ENCODE data around the gene MYL1. TPM values are rescaled to one million over a fixed set of nuclear protein-coding genes. Genes with fewer than 3 reads are reported as not detected.

Gene MYL1
- polyA plus RNA-seq, 10 donors, result 3,481 to 10,388 (median 7,777) TPM

GRCh38 chr2:210277133-210277532, 37.8 kb downstream of the MYL1 start:
- no peak for DNase-seq

GRCh38 chr2:210271300-210271699, 43.7 kb downstream of the MYL1 start:
- no peak for DNase-seq

- no peak for DNase-seq
Observed at GRCh38 chr2:210269148-210269547, 45.8 kb downstream of the MYL1 start.

- no peak for DNase-seq
Observed at GRCh38 chr2:210268281-210268680, 46.7 kb downstream of the MYL1 start.

GRCh38 chr2:210267698-210268097, 47.3 kb downstream of the MYL1 start:
- no peak for DNase-seq

GRCh38 chr2:210264282-210264681, 50.7 kb downstream of the MYL1 start:
- DNase-seq, result no peak

- DNase-seq, result no peak
Observed at GRCh38 chr2:210263841-210264240, 51.1 kb downstream of the MYL1 start.

GRCh38 chr2:210262036-210262435, 52.9 kb downstream of the MYL1 start:
- no peak for DNase-seq

- no peak for DNase-seq
Observed at GRCh38 chr2:210259687-210260086, 55.3 kb downstream of the MYL1 start.

- DNase-seq, result no peak
Observed at GRCh38 chr2:210252699-210253606, 62.0 kb downstream of the MYL1 start.

- no peak for DNase-seq
Observed at GRCh38 chr2:210250622-210251021, 64.4 kb downstream of the MYL1 start.

Other genes starting within 250 kb of the MYL1 start
- gene KANSL1L, start 143.8 kb downstream of the MYL1 start, polyA plus RNA-seq (ENCODE audit: insufficient read length in 10 of 10), result 10 to 100 TPM; 13.0 to 25.2 (median 18.8) TPM
- 10 to 100 TPM in 1 of 10 donors, 1 to 10 TPM in 9; 3.4 to 11.8 (median 8.3) TPM for gene ACADL, start 89.7 kb downstream of the MYL1 start, polyA plus RNA-seq (ENCODE audit: insufficient read length in 10 of 10)
- 10 to 100 TPM; 43.6 to 74.0 (median 54.5) TPM for gene LANCL1, start 161.6 kb upstream of the MYL1 start, polyA plus RNA-seq (ENCODE audit: insufficient read length in 10 of 10)
- 1 to 10 TPM; 1.0 to 2.9 (median 2.3) TPM for gene CPS1, start 241.4 kb upstream of the MYL1 start, polyA plus RNA-seq (ENCODE audit: insufficient read length in 10 of 10)